Dendritic cell treated with granulocyte-macrophage colony-stimulating factor and Interleukin-4, amounts not matched to agents 40 ng/mL and 50 ng/mL, for 4 days (primary cell): ENCODE data around the gene IL10RB.
"Not testable (repeated sequence)": the region's sequence is repeated elsewhere in the genome, so short reads cannot be mapped to it uniquely, and the experiment has no call there.

Source experiments
- H3K27ac Mint-ChIP-seq: one replicate; pipeline ENCODE4 v1.8.0; 2022; ENCODE audit warnings: mild to moderate bottlenecking, mixed read lengths
- H3K27me3 Mint-ChIP-seq: one replicate; pipeline ENCODE4 v1.8.0; 2022; ENCODE audit warnings: mild to moderate bottlenecking, mixed read lengths
- H3K36me3 Mint-ChIP-seq: one replicate; pipeline ENCODE4 v1.8.0; 2022; ENCODE audit warnings: low read depth, mixed read lengths
- H3K4me1 Mint-ChIP-seq: one replicate; pipeline ENCODE4 v1.8.0; 2022; ENCODE audit warnings: low read depth, mixed read lengths
- H3K4me3 Mint-ChIP-seq: one replicate; pipeline ENCODE4 v1.8.0; 2022; ENCODE audit warnings: mild to moderate bottlenecking, moderate library complexity, mixed read lengths
- H3K9me3 Mint-ChIP-seq: one replicate; pipeline ENCODE4 v1.8.0; 2022; ENCODE audit warnings: mixed read lengths
- intact Hi-C: fragments of 100-400 bp; cut with micrococcal nuclease; formaldehyde crosslinking; loops from one replicate; pipeline ENCODE4 v1.15.0; 2022

IL10RB gene

DNA sequence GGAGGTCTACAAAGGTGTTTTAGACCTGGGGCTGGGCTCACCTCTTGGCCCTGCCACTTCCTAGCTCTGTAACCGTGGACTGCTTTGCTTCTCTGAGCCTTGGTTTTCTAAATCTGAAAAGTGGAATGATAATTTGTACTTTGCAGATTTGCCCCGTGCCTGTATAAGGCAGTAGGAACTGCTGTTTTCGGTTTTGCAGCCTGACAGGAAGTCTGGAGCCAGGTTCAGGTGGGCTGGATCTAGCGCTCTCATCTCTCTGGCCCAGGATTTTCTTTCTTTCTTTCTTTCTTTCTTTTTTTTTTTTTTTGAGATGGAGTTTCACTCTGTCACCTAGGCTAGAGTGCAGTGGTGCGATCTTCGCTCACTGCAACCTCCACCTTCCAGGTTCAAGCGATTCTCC lies 19.2 kb upstream of the IL10RB start:
- H3K9me3 Mint-ChIP-seq: no peaks in the 10 kb centered on the region
- peak overlapping the region; percentile 62 for H3K27ac Mint-ChIP-seq
- peaks cover 41% of the 10 kb centered on the region for H3K4me1 Mint-ChIP-seq
- H3K4me3 Mint-ChIP-seq: no peak overlapping the region
- H3K36me3 Mint-ChIP-seq: peaks cover 100% of the 10 kb centered on the region
- no peaks in the 10 kb centered on the region for H3K27me3 Mint-ChIP-seq
- intact Hi-C loops: loop anchor here (10.0 kb wide), 1 partner anchor 198 kb away; no protein-coding TSS in a partner anchor

DNA sequence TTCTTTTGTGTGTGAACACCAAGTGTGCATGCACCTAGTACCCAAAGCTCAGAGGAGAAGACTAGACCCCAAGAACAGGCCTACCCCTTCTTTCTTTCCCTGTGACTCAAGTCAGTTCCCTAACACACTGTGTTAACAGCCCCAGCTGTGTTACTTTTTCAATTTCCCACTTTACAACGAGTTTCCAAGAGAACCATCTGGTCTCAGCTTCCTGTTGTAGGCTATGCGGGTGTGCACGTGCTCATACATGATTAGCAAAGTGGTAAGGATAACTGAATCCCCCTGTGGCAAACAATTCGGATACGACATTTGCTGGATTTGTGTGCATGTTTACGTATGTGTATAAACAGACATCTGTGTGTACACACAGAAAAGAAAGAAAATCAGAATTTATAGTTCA lies 18.6 kb upstream of the IL10RB start:
- intact Hi-C loops: loop anchor here (10.0 kb wide), 1 partner anchor 197 kb away; no protein-coding TSS in a partner anchor
- H3K9me3 Mint-ChIP-seq: no peaks in the 10 kb centered on the region

DNA sequence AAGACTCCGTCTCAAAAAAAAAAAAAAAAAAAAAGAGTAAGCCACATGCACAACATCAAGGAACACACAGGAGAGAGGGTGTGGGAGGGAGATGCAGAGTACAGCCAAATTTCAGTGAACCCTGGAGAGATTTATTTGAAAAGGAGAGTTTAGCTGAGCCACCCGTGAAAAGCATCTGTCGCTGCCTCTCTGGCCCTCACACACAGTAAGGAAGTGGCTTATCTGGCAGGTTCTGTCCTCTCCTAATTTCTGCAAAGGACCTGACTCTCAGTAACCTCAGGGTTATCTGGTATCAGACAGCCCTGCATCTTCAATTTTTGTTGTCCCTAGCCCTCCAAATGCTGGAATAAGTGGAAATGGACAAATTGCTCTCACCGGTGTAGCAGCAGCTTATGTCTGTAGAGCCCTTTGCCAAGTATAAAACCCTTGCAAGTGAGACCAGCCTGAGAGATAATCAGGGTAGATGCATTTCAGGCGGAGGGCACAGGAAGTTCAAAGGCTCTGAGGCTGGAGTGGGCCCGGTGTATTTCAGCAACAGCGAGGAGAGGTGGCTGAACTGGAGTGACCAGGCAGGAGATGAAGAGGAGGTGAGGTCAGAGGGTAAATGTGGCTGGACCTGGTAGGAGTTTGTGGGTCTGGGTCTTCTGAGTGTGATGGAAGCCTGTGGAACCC lies 16.7 kb upstream of the IL10RB start:
- H3K4me3 Mint-ChIP-seq: no peak overlapping the region

More for the DNA sequence above, 18.6 kb upstream of the IL10RB start:
- peaks cover 37% of the 10 kb centered on the region for H3K4me1 Mint-ChIP-seq
- no peak overlapping the region for H3K4me3 Mint-ChIP-seq
- H3K27ac Mint-ChIP-seq: peak overlapping the region; percentile 62
- no peaks in the 10 kb centered on the region for H3K27me3 Mint-ChIP-seq
- H3K36me3 Mint-ChIP-seq: peaks cover 100% of the 10 kb centered on the region

DNA sequence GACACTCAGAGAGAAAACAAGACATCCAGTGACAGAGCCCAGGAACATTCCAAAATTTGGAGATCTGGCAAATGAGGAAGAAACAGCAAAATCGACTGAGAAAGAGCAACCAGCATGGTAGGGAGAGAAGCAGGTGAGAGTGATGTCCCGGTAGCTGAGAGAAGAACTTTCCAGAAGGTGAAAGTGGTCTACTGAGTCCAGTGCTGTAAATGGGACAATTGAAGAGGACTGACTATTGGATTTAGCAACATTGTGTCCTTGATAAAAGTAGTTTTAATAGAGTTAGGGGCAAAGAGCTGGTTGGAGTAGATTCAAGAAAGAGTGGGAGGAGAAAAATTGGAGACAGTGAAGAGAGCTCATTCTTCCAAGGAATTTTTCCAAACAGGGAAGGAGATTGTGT lies 15.0 kb upstream of the IL10RB start:
- Mint-ChIP-seq H3K27me3 (no peaks in the 10 kb centered on the region), H3K4me3 (no peak overlapping the region), H3K4me1 (peaks cover 22% of the 10 kb centered on the region), H3K9me3 (no peaks in the 10 kb centered on the region), H3K36me3 (peaks cover 100% of the 10 kb centered on the region), H3K27ac (no peak overlapping the region)
- intact Hi-C loops: loop anchor here (10.0 kb wide), 1 partner anchor 94 kb away; no protein-coding TSS in a partner anchor

More for the DNA sequence above, 16.7 kb upstream of the IL10RB start:
- Mint-ChIP-seq H3K27me3 (no peaks in the 10 kb centered on the region), H3K27ac (no peak overlapping the region), H3K36me3 (peaks cover 100% of the 10 kb centered on the region), H3K9me3 (no peaks in the 10 kb centered on the region), H3K4me1 (peaks cover 31% of the 10 kb centered on the region)
- intact Hi-C loops: loop anchor here (10.0 kb wide), 2 partner anchors 95 to 195 kb away; no protein-coding TSS in a partner anchor

DNA sequence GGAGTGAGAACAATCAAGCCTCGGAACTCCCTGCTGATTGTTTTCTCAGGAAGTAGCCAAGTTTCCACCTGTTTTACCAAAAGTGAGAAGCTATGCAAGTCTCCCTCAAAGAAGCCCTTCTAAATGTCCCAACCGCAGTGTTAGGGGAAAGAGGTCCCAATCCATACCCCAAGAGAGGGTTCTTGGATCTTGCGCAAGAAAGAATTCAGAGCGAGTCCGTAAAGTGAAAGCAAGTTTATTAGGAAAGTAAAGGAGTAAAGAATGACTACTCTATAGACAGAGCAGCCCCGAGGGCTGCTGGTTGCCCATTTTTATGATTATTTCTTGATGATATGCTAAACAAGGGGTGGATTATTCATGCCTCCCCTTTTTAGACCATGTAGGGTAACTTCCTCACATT lies 12.8 kb upstream of the IL10RB start:
- H3K4me3 Mint-ChIP-seq, H3K27me3 Mint-ChIP-seq, H3K27ac Mint-ChIP-seq: not testable (repeated sequence)
- H3K36me3 Mint-ChIP-seq: peaks cover 100% of the 10 kb centered on the region
- intact Hi-C loops: loop anchor here (10.0 kb wide), 1 partner anchor 91 kb away; no protein-coding TSS in a partner anchor
- H3K4me1 Mint-ChIP-seq: peaks cover 31% of the 10 kb centered on the region
- peaks cover 15% of the 10 kb centered on the region for H3K9me3 Mint-ChIP-seq

DNA sequence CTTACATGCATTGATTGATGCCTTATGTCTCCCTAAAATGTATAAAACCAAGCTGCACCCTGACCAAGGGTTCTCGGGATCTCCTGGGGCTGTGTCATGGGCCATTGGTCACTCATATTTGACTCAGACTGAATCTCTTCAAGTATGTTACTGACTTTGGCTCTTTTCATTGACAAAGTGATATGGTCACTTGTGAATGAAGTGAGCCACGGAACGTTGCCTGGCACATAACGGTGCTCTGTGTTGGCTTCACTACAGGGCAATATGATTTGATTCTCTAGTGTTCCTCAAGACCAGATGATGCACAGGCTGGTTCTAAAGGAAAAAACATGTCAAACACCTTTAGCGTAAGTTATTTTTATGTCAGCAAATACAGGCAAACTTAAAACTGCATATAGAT lies 11.4 kb upstream of the IL10RB start:
- Mint-ChIP-seq H3K36me3 (peaks cover 95% of the 10 kb centered on the region), H3K4me1 (peaks cover 39% of the 10 kb centered on the region), H3K27ac (no peak overlapping the region), H3K27me3 (no peaks in the 10 kb centered on the region), H3K4me3 (no peak overlapping the region), H3K9me3 (peaks cover 15% of the 10 kb centered on the region)
- intact Hi-C loops: loop anchor here (10.0 kb wide), 1 partner anchor 90 kb away; no protein-coding TSS in a partner anchor

DNA sequence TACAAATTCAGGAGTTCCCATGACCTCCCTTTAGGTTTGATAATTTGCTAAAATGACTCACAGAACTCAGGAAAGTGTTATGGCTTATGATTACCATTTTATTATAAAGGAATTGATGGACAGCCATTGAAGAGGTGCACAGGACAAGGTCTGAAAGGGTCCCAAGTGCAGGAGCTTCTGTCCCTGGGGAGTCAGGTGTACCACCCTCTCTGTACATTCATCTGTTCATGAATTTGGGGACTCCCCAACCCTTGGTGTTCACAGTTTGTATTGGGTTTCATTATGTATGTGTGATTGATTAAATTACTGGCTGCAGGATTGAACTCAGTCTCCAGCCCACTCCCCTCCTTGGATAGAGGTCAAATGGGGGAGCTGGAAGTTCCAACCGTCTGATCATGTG lies 10.8 kb upstream of the IL10RB start:
- peaks cover 88% of the 10 kb centered on the region for H3K36me3 Mint-ChIP-seq
- intact Hi-C loops: loop anchor here (10.0 kb wide), 1 partner anchor 89 kb away; no protein-coding TSS in a partner anchor
- H3K4me1 Mint-ChIP-seq: peaks cover 43% of the 10 kb centered on the region
- H3K4me3 Mint-ChIP-seq: no peak overlapping the region
- H3K9me3 Mint-ChIP-seq: peaks cover 15% of the 10 kb centered on the region
- H3K27ac Mint-ChIP-seq: no peak overlapping the region
- no peaks in the 10 kb centered on the region for H3K27me3 Mint-ChIP-seq

DNA sequence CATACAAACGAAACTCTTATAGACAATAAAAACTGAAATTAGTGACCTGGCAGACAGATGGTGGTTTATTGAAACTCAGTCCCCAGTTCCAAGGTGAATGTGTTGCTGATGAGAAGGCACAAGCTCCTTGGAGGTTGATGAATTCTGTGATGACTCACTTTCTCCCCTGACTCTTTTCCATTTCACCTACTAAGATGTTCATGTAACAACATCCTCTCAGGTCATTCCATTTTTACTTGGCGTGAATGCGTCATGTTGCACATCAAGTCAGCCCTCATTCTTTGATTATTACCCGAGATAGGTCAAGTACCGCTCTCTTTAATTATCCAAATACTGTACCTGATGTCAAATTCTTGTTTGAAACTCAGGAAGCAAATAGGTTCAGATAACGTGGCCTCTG lies 10.1 kb upstream of the IL10RB start:
- H3K36me3 Mint-ChIP-seq: peaks cover 82% of the 10 kb centered on the region
- H3K27ac Mint-ChIP-seq: no peak overlapping the region
- no peaks in the 10 kb centered on the region for H3K27me3 Mint-ChIP-seq
- intact Hi-C loops: loop anchor here (10.0 kb wide), 1 partner anchor 89 kb away; no protein-coding TSS in a partner anchor
- H3K9me3 Mint-ChIP-seq: peaks cover 15% of the 10 kb centered on the region
- H3K4me3 Mint-ChIP-seq: no peak overlapping the region
- H3K4me1 Mint-ChIP-seq: peaks cover 39% of the 10 kb centered on the region

DNA sequence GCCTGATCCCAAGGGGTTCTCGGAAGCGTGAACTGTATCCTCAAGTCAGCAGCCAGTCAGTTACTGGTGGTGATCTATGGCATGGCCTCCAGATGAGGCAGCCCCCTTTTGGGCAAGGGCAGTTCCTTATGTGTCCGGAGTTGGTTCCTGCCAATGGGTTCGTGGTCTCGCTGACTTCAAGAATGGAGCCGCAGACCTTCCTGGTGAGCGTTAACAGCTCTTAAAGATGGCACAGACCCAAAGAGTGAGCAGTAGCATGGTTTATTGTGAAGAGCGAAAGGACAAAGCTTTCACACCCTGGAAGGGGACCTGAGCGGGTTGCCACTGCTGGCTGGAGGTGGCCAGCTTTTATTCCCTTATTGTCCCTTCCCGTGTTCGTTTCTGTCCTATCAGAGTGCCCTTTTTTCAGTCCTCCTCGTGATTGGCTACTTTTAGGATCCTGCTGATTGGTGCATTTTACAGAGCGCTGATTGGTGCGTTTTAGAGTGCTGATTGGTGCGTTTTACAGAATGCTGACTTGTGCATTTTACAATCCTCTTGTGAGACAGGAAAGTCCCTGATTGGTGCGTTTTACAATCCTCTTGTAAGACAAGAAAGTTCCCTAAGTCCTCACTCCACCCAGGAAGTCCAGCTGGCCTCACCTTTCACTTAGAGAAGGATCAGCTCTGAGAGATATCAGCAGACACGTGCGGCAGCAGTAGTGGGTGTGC lies 8.9 kb upstream of the IL10RB start:
- H3K27me3 Mint-ChIP-seq: no peaks in the 10 kb centered on the region
- H3K36me3 Mint-ChIP-seq: peaks cover 70% of the 10 kb centered on the region
- intact Hi-C loops: loop anchor here (10.0 kb wide), 1 partner anchor 88 kb away; no protein-coding TSS in a partner anchor
- peaks cover 15% of the 10 kb centered on the region for H3K9me3 Mint-ChIP-seq
- no peak overlapping the region for H3K4me3 Mint-ChIP-seq
- peaks cover 44% of the 10 kb centered on the region for H3K4me1 Mint-ChIP-seq
- no peak overlapping the region for H3K27ac Mint-ChIP-seq

DNA sequence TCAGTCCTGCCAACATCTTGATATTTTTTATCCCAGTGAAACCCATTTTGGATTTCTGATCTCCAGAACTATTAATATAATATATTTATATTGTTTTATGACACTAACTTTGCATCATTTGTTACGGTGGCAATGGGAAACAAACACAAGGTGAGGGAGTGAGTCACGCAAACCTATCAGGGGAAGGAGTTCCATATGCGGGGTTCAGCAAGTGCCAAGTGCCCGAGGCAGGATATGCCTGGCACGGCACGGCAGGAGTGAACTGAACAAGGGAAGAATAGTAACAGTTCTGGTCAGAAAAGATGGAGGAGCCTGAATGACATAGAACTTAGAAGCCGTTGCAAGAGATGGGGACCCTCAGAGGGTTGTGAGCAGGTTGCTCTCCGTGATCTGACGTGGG lies 7.7 kb upstream of the IL10RB start:
- Mint-ChIP-seq H3K4me3 (no peak overlapping the region), H3K27me3 (no peaks in the 10 kb centered on the region), H3K27ac (no peak overlapping the region), H3K4me1 (peaks cover 36% of the 10 kb centered on the region), H3K36me3 (peaks cover 69% of the 10 kb centered on the region), H3K9me3 (peaks cover 15% of the 10 kb centered on the region)
- intact Hi-C loops: loop anchor here (10.0 kb wide), 1 partner anchor 86 kb away; no protein-coding TSS in a partner anchor

DNA sequence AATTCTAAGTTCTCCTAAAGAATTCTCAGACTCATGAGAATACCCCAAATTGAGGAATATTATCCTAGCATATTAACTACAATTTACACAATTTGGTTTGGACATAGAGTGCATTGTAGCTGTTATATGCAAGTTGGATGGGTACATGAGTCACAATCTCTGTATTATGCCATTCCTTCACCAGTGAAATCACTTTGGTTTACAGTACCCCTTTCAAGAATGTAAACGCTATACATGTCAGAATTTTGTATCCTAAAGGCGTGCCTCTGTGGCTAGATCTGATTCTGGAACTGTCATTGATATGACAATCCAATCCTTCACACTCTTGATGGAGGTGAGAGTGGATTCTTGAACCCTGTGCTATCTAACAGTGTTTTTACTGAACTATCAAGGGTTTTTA lies 6.7 kb upstream of the IL10RB start:
- Mint-ChIP-seq H3K27ac (no peak overlapping the region), H3K4me3 (no peak overlapping the region), H3K9me3 (peaks cover 15% of the 10 kb centered on the region), H3K4me1 (peaks cover 44% of the 10 kb centered on the region), H3K27me3 (no peaks in the 10 kb centered on the region), H3K36me3 (peaks cover 69% of the 10 kb centered on the region)
- intact Hi-C loops: loop anchor here (10.0 kb wide), 1 partner anchor 85 kb away; no protein-coding TSS in a partner anchor

DNA sequence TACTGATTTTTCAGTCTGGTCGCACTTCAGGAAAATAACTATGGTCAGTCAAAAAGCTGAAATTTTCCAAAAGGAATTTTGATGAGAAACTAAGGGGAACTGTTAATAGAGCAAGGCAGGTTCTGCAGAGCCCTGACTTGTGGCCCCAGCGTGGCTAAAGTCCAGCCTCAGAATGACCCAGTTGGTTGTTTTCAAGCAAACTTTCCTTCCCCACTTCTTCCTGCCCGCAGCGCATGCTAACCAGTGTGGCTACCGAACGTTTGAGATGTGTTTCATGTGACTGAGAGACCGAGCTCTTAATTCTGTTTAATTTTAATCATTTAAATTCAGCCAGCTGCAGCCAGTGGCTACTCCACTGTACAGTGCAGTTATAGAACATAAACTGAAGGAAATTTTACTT lies 6.2 kb upstream of the IL10RB start:
- H3K27ac Mint-ChIP-seq: no peak overlapping the region
- no peaks in the 10 kb centered on the region for H3K27me3 Mint-ChIP-seq
- peaks cover 15% of the 10 kb centered on the region for H3K9me3 Mint-ChIP-seq
- no peak overlapping the region for H3K4me3 Mint-ChIP-seq
- intact Hi-C loops: loop anchor here (10.0 kb wide), 2 partner anchors 65 to 85 kb away; partner anchors contain the start of gene IFNAR1
- peaks cover 66% of the 10 kb centered on the region for H3K36me3 Mint-ChIP-seq
- peaks cover 50% of the 10 kb centered on the region for H3K4me1 Mint-ChIP-seq

DNA sequence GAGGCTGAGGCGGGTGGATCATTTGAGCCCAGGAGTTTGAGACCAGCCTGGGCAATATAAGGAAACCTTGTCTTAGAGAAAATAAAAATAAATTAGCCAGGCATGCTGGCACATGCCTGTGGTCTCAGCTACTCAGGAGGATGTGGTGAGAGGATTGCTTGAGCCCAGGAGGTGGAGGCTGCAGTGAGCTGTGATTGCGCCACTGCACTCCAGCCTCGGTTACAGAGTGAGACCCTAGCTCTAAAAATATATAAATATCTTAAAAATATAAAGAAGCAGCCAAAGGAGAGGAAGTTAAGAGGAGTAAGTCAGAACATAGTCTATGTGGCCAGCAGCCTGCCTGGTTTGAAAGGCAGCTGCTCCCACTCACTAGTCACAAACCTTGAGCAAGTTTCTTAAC lies 4.5 kb upstream of the IL10RB start:
- H3K4me3 Mint-ChIP-seq: no peak overlapping the region
- H3K27ac Mint-ChIP-seq: peak overlapping the region; percentile 9
- intact Hi-C loops: loop anchor here (10.0 kb wide), 1 partner anchor 63 kb away; the partner anchor contains the start of gene IFNAR1
- H3K36me3 Mint-ChIP-seq: peaks cover 63% of the 10 kb centered on the region
- H3K4me1 Mint-ChIP-seq: peaks cover 58% of the 10 kb centered on the region
- peaks cover 11% of the 10 kb centered on the region for H3K9me3 Mint-ChIP-seq
- H3K27me3 Mint-ChIP-seq: no peaks in the 10 kb centered on the region

DNA sequence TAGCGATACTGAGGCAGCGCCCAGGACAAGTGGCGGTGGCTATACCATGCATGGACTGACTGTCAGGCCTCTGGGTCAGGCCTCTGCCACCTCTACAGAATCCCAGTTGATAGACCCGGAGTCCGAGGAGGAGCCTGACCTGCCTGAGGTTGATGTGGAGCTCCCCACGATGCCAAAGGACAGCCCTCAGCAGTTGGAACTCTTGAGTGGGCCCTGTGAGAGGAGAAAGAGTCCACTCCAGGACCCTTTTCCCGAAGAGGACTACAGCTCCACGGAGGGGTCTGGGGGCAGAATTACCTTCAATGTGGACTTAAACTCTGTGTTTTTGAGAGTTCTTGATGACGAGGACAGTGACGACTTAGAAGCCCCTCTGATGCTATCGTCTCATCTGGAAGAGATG lies 3.2 kb upstream of the IL10RB start:
- no peak overlapping the region for H3K4me3 Mint-ChIP-seq

More for the DNA sequence above, 3.2 kb upstream of the IL10RB start:
- no peaks in the 10 kb centered on the region for H3K27me3 Mint-ChIP-seq
- peaks cover 60% of the 10 kb centered on the region for H3K4me1 Mint-ChIP-seq
- H3K27ac Mint-ChIP-seq: peak overlapping the region; percentile 93
- intact Hi-C loops: loop anchor here (10.0 kb wide), 1 partner anchor 62 kb away; the partner anchor contains the start of gene IFNAR1
- H3K36me3 Mint-ChIP-seq: peaks cover 61% of the 10 kb centered on the region
- H3K9me3 Mint-ChIP-seq: no peaks in the 10 kb centered on the region
